Small intestine (tissue), 7 donors: Measurements from ENCODE around the gene SLC35G6. TPM values are rescaled to one million over a fixed set of nuclear protein-coding genes. Genes with fewer than 3 reads are reported as not detected.

ENCODE experiments used
- DNase-seq, 2 donors: peaks; one replicate each; pipeline versions ENCODE4 v3.0.0 to v3.0.0-alpha.2; 2013
- FAIRE-seq: peaks from 2 replicates; lab custom pipeline; 2012; peaks lifted over from hg19 to GRCh38; lab: Jason Lieb, UNC
- H3K27ac ChIP-seq, 3 donors: one replicate each; pipeline ENCODE4 v1.5.1; 2013; ENCODE audit warnings: low read length in 2 of 3, mild to moderate bottlenecking in 2 of 3, control low read depth in 1 of 3, inconsistent platforms in 1 of 3, low read depth in 1 of 3, moderate library complexity in 1 of 3
- H3K27me3 ChIP-seq, 3 donors: one replicate each; pipeline ENCODE4 v1.6.1; 2013; ENCODE audit warnings: low read length in 3 of 3, inconsistent platforms in 1 of 3; ENCODE audit not compliant: control insufficient read depth in 3 of 3, insufficient read depth in 3 of 3
- H3K36me3 ChIP-seq, 3 donors: one replicate each; pipeline ENCODE4 v1.6.1; 2013; ENCODE audit warnings: low read length in 3 of 3, inconsistent platforms in 1 of 3, low read depth in 1 of 3, mild to moderate bottlenecking in 1 of 3, moderate library complexity in 1 of 3; ENCODE audit not compliant: control insufficient read depth in 3 of 3, insufficient read depth in 2 of 3
- H3K4me1 ChIP-seq, 3 donors: one replicate each; pipeline ENCODE4 v1.6.1; 2013; ENCODE audit warnings: low read length in 2 of 3, inconsistent platforms in 1 of 3, low read depth in 1 of 3, mild to moderate bottlenecking in 1 of 3, moderate library complexity in 1 of 3; ENCODE audit not compliant: control insufficient read depth in 3 of 3, insufficient read depth in 2 of 3
- H3K4me3 ChIP-seq, 3 donors: one replicate each; pipeline ENCODE4 v1.5.1; 2013; ENCODE audit warnings: low read length in 3 of 3, control low read depth in 1 of 3, inconsistent platforms in 1 of 3, low read depth in 1 of 3, mild to moderate bottlenecking in 1 of 3, moderate library complexity in 1 of 3
- H3K9me3 ChIP-seq, 2 donors: one replicate each; pipeline ENCODE4 v1.6.1; 2013; ENCODE audit warnings: low read depth in 1 of 2, low read length in 1 of 2; ENCODE audit not compliant: control insufficient read depth in 2 of 2, insufficient read depth in 1 of 2
- WGBS, 3 donors: extraction: QIAGEN DNeasy Blood & Tissue Kit; methylation state at CpG; one replicate each; pipeline ENCODE4 v1.1.7; 2013; 5-methylcytosine and 5-hydroxymethylcytosine counted together
- polyA plus RNA-seq, 4 donors: library from polyadenylated mRNA; stranded (reverse) in 3 of 4; unstranded in 1 of 4; fragments of 200-250 nt in 3 of 4; fragments of 120-200 nt in 1 of 4; gene quantifications; one replicate each; pipeline versions ENCODE4 v1.2.1 to v1.2.3, GENCODE V29; 2013
- donor health status: healthy with polysubstance abuse.
- donor health status: control.
- donor health status: control.
- donor health status: Bipolar disorder and iron deficiency.
- donor health status: healthy.

Gene SLC35G6
- polyA plus RNA-seq, 4 donors: 0.49 TPM; not detected in 3

DNA sequence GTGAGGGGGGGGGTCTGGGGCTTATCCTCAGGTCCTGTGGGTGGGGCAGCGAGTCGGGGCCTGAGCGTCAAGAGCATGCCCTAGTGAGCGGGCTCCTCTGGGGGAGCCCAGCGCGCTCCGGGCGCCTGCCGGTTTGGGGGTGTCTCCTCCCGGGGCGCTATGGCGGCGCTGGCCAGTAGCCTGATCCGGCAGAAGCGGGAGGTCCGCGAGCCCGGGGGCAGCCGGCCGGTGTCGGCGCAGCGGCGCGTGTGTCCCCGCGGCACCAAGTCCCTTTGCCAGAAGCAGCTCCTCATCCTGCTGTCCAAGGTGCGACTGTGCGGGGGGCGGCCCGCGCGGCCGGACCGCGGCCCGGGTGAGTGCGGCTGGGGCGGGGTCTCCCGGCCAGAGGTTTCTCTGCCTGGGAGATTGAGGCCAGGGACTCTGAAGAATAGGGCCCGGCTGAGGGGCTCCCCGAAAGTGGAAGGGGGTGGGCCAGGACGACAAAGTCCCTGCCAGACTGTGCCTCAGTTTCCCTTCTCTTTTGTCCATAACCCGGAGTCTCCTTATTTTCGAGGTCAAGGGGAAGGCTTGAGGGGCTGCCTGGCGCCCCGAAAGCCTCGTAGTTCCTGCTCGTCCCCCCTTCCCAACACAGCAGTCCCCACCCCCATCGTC lies 41.7 kb upstream of the SLC35G6 start, which contains the start of gene FGF11:
FGF11 (plus strand) TSS at position 51 of the 651 bp plus-strand sequence; CDS start at position 160, 109 bp downstream.
- H3K4me3 ChIP-seq: peak within 1 kb of the TSS in 2 of 3 donors; percentile 33 to 38
- no peak within 1 kb of the TSS for H3K27ac ChIP-seq
- no peak for FAIRE-seq

DNA sequence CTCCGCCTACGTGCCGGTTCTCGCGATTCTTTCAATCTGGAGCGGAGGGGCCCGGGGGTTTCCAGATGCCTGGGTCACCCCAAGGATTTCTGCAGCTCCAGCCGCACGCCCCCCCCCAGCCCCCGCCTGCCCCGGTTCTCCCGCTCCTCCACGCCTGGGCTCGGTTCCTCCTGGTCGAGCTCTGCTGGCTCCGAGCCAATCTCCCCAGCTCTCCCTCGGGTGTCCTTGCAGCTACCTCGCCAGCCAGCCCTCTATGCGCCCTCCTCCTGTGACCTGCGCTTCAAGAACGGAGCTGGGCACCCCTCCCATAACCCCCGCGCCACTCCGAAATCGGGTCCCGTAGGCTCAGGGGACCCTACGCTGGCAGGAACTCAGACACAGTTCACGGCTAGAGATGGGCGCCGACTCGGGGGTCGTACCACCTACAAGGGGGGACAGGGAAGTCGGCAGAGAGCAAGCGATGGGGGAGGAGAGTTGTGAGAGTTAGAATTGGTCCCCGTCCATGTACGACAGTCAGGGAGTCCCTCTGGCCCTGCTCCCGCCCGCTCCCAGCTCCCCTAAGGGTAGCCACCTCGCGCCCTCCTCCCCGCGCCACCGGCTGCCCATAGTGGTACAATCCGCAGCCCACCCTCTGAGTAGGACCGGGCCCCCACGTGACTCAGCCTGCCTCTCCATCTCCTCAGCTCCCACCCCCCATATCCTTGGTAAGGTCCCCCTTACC lies 41.0 kb upstream of the SLC35G6 start:
- 2 to 3% (median 2%) methylated on average over 42 to 46 of the region's 46 CpGs for WGBS, 3 donors
- H3K4me1 ChIP-seq: peaks cover 0 to 45% (median 4%) of the 10 kb centered on the region in 3 donors
- no peaks in the 10 kb centered on the region for H3K9me3 ChIP-seq
- peak overlapping the region in 2 of 3 donors; percentile 22 to 38 for H3K4me3 ChIP-seq
- DNase-seq (peak; percentile 38 to 63), FAIRE-seq (no peak)
- no peak overlapping the region for H3K27ac ChIP-seq
- peaks cover 0 to 2% (median 0%) of the 10 kb centered on the region in 3 donors for H3K36me3 ChIP-seq
- peaks cover 3 to 86% (median 10%) of the 10 kb centered on the region in 3 donors for H3K27me3 ChIP-seq

More for the DNA sequence above, 41.7 kb upstream of the SLC35G6 start, which contains the start of gene FGF11:
- no peaks in the 10 kb centered on the region for H3K9me3 ChIP-seq
- DNase-seq: peak in 1 of 2 donors; percentile 50
- 2 to 4% (median 3%) methylated on average over 46 to 50 of the region's 50 CpGs for WGBS, 3 donors
- peaks cover 3 to 81% (median 10%) of the 10 kb centered on the region in 3 donors for H3K27me3 ChIP-seq
- peaks cover 0 to 2% (median 0%) of the 10 kb centered on the region in 3 donors for H3K36me3 ChIP-seq
- H3K4me1 ChIP-seq: peaks cover 0 to 41% (median 4%) of the 10 kb centered on the region in 3 donors

DNA sequence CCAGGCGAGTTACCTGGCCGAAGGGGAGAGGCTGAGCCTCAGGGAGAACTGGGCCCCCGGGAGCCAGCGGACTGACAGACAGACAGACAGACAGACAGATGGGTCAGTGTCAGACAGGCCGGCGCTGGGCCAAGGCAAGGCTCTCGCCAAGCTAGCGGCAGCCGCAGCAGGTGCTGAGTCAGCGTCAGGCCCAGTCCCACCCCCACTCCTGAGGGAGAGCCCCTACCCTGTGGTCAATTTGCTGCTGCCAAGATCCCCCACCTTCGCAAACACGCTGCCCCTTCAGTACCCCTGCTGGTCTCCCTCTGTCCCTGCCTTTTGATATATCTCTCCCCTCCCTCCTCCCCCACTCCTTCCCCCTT lies 40.4 kb upstream of the SLC35G6 start:
- peaks cover 0 to 51% (median 4%) of the 10 kb centered on the region in 3 donors for H3K4me1 ChIP-seq
- H3K36me3 ChIP-seq: peaks cover 0 to 2% (median 0%) of the 10 kb centered on the region in 3 donors
- H3K9me3 ChIP-seq: no peaks in the 10 kb centered on the region
- DNase-seq: no peak
- H3K27ac ChIP-seq: no peak overlapping the region
- H3K4me3 ChIP-seq: no peak overlapping the region
- FAIRE-seq: no peak
- peaks cover 3 to 89% (median 10%) of the 10 kb centered on the region in 3 donors for H3K27me3 ChIP-seq
- 6 to 21% (median 11%) methylated on average over 7 to 12 of the region's 12 CpGs for WGBS, 3 donors

DNA sequence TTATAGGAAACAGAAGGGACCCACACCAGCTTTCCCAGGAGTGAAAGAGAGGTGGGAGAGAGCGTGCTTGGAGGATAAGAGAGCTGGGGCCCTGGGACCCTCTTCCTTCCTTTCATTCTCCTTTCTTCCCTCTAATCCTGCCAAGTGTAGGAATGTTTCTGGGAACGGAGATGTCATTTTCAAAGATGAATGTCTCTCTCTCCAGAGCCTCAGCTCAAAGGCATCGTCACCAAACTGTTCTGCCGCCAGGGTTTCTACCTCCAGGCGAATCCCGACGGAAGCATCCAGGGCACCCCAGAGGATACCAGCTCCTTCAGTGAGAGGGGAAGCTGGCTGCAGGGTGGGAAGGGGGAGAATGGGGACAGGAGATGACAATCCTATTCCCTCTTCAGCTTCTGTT lies 40.0 kb upstream of the SLC35G6 start:
- WGBS, 3 donors: 65 to 73% (median 67%) methylated on average over 7 of the region's 7 CpGs
- DNase-seq: no peak
- Histone ChIP-seq H3K27ac (no peak overlapping the region), H3K9me3 (no peaks in the 10 kb centered on the region), H3K4me3 (no peak overlapping the region), H3K36me3 (peaks cover 0 to 2% (median 0%) of the 10 kb centered on the region in 3 donors), H3K4me1 (peaks cover 0 to 52% (median 4%) of the 10 kb centered on the region in 3 donors), H3K27me3 (peaks cover 3 to 89% (median 10%) of the 10 kb centered on the region in 3 donors)
- no peak for FAIRE-seq

DNA sequence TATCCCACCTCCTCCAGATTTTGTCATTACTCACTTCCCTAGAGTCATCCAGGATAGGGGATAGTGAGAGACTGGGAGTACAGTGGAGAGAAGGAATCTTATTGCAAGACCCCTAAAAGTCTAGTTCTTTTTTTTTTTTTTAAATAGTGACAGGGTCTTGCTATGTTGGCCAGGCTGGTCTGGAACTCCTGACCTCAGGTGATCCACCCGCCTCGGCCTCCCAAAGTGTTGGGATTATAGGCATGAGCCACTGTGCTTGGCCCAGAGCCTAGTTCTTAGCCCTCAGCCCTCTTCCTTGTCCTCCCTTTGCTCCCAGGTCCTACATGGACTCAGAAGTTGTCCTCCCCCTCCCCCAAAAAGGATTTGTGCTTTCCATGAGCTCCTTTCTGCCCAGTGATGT lies 39.1 kb upstream of the SLC35G6 start:
- 75 to 87% (median 80%) methylated on average over 2 of the region's 2 CpGs for WGBS, 3 donors
- H3K27ac ChIP-seq: no peak overlapping the region
- no peaks in the 10 kb centered on the region for H3K9me3 ChIP-seq
- H3K27me3 ChIP-seq: peaks cover 3 to 91% (median 11%) of the 10 kb centered on the region in 3 donors
- peaks cover 0 to 2% (median 0%) of the 10 kb centered on the region in 3 donors for H3K36me3 ChIP-seq
- no peak overlapping the region for H3K4me3 ChIP-seq
- FAIRE-seq (no peak), DNase-seq (no peak)
- peaks cover 0 to 51% (median 4%) of the 10 kb centered on the region in 3 donors for H3K4me1 ChIP-seq

DNA sequence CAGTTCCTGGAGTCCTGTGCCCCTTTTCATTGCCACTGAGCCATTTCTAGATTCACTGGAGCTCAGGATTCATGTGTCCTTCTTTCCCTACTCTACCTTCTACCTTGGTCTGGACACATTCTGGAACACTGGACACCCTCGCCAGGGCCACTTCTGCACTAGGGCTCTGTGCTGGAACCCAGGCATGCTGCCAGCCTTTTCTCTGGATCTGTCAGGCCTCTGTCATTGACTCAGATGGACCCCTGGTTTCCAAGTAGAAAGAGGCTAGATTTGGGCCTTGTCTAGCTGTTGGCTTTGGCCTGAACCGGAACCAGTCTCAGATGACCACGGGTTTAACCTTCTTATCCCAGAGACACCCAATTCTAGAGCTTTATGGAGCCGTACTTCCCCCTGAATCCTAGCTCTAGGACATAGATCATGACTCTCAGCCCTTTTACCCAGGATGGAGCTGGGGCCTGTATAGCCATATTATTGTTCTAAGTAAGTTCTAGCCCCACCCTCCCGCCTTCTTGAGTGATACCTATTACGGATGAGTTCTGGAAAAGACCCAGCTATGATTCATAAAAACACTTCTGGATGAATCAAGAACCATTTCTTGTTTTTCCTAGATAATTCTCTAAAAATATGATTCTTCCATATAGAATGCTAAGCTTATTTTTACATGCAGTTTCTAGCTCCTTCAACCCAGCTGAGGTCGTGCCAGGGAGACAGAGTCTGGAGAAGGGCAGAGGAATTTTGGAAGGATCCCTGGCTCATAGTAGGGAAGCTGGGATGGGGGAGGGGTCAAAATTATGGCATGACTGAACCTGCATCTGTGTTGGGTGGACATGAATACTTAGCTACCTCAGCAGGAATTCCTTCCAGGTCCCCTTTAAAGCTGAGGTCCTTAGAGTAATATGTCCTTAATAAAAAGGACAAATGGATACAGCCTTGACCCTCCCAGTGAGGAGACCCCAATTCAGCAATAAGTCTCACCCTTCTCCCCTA lies 37.5 kb upstream of the SLC35G6 start:
- H3K4me3 ChIP-seq: no peak overlapping the region
- no peaks in the 10 kb centered on the region for H3K9me3 ChIP-seq
- H3K36me3 ChIP-seq: no peaks in the 10 kb centered on the region
- peaks cover 0 to 36% (median 0%) of the 10 kb centered on the region in 3 donors for H3K4me1 ChIP-seq
- H3K27me3 ChIP-seq: peaks cover 0 to 82% (median 17%) of the 10 kb centered on the region in 3 donors
- WGBS, 3 donors: 78 to 87% (median 85%) methylated on average over 7 of the region's 7 CpGs
- DNase-seq (no peak), FAIRE-seq (no peak)
- no peak overlapping the region for H3K27ac ChIP-seq

DNA sequence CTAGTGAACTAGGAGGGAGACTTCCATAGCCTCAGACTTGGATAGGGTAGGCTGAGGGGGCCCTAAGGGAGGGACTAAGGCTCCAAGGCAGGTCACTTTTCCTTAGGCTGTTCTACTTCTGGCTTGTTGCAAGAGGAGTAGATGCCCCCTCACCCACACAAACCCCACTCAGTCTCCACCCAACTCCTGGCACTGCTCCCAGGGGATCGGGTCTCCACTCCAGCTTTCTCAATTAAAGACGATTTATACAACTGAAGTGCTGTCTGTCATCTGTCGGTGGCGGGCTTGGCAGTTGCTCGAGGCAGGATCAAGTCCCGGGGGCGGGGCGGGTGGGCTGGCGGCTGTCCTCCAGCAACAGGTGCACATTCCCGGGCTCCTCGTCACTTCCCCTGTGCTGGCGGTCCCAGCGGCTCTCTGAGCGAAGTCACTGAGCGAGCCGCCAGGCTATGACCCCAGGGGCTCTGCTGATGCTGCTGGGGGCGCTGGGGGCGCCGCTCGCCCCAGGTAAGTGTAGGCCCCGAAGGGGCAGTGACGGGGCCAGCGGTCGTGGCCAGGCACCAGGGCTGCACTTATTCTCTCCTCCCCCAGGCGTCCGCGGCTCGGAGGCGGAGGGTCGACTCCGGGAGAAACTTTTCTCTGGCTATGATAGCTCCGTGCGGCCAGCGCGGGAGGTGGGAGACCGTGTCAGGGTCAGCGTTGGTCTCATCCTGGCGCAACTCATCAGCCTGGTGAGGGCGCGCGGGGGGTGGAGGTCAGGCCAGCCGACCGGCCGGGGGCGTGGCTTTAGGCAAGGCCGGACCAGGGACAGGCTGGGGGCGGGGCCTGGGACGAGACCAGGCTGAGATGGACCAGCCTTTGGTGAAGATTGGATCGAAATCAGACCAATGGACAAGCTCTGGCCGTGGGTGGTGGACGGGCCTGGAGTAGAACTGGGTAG lies 36.3 kb upstream of the SLC35G6 start, which contains the start of gene CHRNB1:
CHRNB1 (plus strand) TSS at position 380 of the 937 bp plus-strand sequence; CDS start at position 447, 67 bp downstream.
- no peak for FAIRE-seq

More for the DNA sequence above, 36.3 kb upstream of the SLC35G6 start, which contains the start of gene CHRNB1:
- Histone ChIP-seq H3K4me1 (peaks cover 0 to 27% (median 0%) of the 10 kb centered on the region in 3 donors), H3K36me3 (no peaks in the 10 kb centered on the region), H3K9me3 (no peaks in the 10 kb centered on the region), H3K4me3 (peak within 1 kb of the TSS; percentile 34 to 47 (median 46)), H3K27me3 (peaks cover 0 to 72% (median 17%) of the 10 kb centered on the region in 3 donors), H3K27ac (no peak within 1 kb of the TSS)
- peak; percentile 68 to 71 for DNase-seq
- WGBS, 3 donors: 4 to 5% (median 5%) methylated on average over 35 to 51 of the region's 51 CpGs
